Measurements from ENCODE around the gene CCDC112. TPM values are rescaled to one million over a fixed set of nuclear protein-coding genes. Genes with fewer than 3 reads are reported as not detected.

CCDC112 gene
- total and polyA plus RNA-seq, 8 donors, result 6.0 to 22.0 (median 15.9) TPM

- Histone ChIP-seq H3K4me3 (no peak overlapping the region), H3K4me1 (no peaks in the 10 kb centered on the region), H3K27me3 (no peaks in the 10 kb centered on the region), H3K36me3 (no peaks in the 10 kb centered on the region), H3K27ac (no peak overlapping the region), H3K9me3 (no peaks in the 10 kb centered on the region)
- TF ChIP-seq CTCF (IDR thresholded peaks at IDR 0.05), result no peak
- intact Hi-C loops (cut with DNase I), result no loop called here
- ATAC-seq (no peak), DNase-seq (no peak)
Observed at GRCh38 chr5:115325296-115325959, 29.0 kb upstream of the CCDC112 start.

GRCh38 chr5:115324021-115324420 lies 27.6 kb upstream of the CCDC112 start:
- ATAC-seq (no peak), DNase-seq (no peak)
- H3K27me3 ChIP-seq, result no peaks in the 10 kb centered on the region
- no peak overlapping the region for H3K4me3 ChIP-seq
- no peak for TF ChIP-seq CTCF (IDR thresholded peaks at IDR 0.05)
- no peak overlapping the region for H3K27ac ChIP-seq
- no peaks in the 10 kb centered on the region for H3K9me3 ChIP-seq
- no peaks in the 10 kb centered on the region for H3K4me1 ChIP-seq
- no peaks in the 10 kb centered on the region for H3K36me3 ChIP-seq
- intact Hi-C loops (cut with DNase I), result no loop called here

DNA sequence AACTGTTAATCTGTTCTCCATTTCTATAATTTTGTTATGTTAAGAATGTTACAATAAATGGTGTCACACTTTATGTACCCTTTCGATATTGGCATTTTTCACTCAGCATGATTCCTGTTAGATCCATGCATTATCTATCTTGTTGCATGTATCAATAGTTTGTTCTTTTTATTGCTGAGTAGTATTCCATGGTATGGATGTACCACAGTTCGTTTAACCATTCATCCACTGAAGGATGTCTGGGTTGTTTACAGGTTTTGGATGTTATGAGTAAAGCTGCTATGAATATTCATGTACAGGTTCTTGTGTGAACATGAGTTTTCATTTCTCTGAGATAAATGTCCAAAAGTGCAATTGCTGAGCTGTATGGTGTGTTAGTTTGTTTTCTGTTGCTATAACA lies 26.3 kb upstream of the CCDC112 start:
- DNase-seq (no peak), ATAC-seq (no peak)
- no peaks in the 10 kb centered on the region for H3K9me3 ChIP-seq
- intact Hi-C loops (cut with DNase I), result no loop called here
- no peaks in the 10 kb centered on the region for H3K4me1 ChIP-seq
- no peak overlapping the region for H3K4me3 ChIP-seq
- TF ChIP-seq CTCF (IDR thresholded peaks at IDR 0.05), result no peak
- H3K27ac ChIP-seq, result no peak overlapping the region
- no peaks in the 10 kb centered on the region for H3K36me3 ChIP-seq
- no peaks in the 10 kb centered on the region for H3K27me3 ChIP-seq

DNA sequence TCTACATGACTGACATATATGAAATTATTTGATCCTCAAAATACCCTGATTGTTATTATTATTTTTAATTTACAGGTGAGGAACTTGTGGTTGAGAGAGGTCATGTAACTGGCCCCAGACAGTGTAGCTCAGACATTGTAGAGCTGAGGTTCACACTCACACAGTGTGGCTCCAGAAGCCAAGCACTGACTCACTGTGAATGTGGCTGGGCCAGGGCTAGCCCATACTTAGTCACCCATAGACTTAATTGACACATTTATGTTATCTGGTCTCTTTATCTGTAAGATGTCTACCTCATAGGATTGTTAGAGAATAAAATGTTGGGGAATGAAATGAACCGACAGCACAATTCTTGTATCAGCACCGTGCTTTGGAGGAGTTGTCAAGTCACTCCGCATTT lies 24.9 kb upstream of the CCDC112 start:
- Histone ChIP-seq H3K27ac (no peak overlapping the region), H3K4me3 (no peak overlapping the region), H3K9me3 (no peaks in the 10 kb centered on the region), H3K36me3 (no peaks in the 10 kb centered on the region), H3K27me3 (no peaks in the 10 kb centered on the region), H3K4me1 (no peaks in the 10 kb centered on the region)
- DNase-seq (no peak), ATAC-seq (no peak)
- TF ChIP-seq CTCF (IDR thresholded peaks at IDR 0.05), result no peak
- intact Hi-C loops (cut with DNase I), result no loop called here

DNA sequence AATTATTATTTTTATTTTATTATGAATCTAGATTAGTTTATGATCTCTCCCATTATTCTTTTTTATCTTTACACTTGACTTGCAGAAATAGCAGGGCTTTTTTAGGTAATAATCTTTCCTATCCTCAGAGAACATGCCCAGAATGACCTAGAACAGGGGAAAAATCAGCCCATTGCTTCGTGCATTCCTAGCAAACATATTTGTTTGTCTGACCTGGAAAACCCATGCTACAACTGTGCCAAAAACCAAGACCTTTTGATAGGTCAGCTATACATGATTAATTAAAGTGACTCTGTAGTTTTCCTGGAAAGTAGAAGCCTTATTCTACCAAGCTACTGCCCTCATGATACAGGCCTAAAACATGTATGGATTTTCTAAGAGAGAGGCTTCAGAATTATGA lies 24.1 kb upstream of the CCDC112 start:
- H3K27me3 ChIP-seq, result peaks cover 0 to 2% of the 10 kb centered on the region in 2 donors
- H3K27ac ChIP-seq, result no peak overlapping the region
- DNase-seq (no peak), ATAC-seq (no peak)
- no peak overlapping the region for H3K4me3 ChIP-seq
- no peaks in the 10 kb centered on the region for H3K36me3 ChIP-seq
- H3K4me1 ChIP-seq, result no peaks in the 10 kb centered on the region
- TF ChIP-seq CTCF (IDR thresholded peaks at IDR 0.05), result no peak
- no peaks in the 10 kb centered on the region for H3K9me3 ChIP-seq
- intact Hi-C loops (cut with DNase I), result no loop called here
